Measurements from ENCODE around the gene TNK1.

The TNK1 gene

DNA sequence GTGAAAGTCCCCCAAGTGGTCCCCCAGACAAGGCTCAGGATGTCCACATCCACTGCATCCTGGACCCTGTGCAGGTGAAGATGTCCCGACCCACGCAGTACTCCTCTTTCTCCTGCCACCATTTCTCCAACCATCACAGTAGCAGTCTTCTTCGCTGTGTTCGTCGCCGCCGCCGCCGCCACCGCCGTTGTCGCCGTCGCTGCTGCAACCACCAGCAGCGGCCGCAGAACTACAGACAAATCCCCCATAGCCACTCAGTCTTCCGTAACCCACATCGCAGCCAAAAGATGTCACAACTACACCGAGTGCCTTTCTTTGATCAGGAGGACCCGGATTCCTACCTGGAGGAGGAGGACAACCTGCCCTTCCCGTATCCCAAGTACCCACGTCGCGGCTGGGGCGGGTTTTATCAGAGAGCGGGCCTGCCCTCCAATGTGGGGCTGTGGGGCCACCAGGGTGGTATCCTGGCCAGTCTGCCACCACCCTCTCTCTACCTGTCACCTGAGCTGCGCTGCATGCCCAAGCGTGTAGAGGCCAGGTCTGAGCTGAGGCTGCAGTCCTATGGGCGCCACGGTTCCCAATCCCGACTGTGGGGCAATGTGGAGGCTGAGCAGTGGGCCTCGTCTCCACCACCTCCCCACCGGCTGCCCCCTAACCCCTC is 45.4 kb downstream of the TNK1 start:
- TF ChIP-seq, protein P1, sequence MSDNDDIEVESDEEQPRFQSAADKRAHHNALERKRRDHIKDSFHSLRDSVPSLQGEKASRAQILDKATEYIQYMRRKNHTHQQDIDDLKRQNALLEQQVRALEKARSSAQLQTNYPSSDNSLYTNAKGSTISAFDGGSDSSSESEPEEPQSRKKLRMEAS (IDR thresholded peaks at IDR 0.05; ENCODE audit: low read depth, low read length) = no peak
- TF ChIP-seq, protein P2, sequence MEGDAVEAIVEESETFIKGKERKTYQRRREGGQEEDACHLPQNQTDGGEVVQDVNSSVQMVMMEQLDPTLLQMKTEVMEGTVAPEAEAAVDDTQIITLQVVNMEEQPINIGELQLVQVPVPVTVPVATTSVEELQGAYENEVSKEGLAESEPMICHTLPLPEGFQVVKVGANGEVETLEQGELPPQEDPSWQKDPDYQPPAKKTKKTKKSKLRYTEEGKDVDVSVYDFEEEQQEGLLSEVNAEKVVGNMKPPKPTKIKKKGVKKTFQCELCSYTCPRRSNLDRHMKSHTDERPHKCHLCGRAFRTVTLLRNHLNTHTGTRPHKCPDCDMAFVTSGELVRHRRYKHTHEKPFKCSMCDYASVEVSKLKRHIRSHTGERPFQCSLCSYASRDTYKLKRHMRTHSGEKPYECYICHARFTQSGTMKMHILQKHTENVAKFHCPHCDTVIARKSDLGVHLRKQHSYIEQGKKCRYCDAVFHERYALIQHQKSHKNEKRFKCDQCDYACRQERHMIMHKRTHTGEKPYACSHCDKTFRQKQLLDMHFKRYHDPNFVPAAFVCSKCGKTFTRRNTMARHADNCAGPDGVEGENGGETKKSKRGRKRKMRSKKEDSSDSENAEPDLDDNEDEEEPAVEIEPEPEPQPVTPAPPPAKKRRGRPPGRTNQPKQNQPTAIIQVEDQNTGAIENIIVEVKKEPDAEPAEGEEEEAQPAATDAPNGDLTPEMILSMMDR (IDR thresholded peaks at IDR 0.05; ENCODE audit: low read depth, low read length) = no peak
- no peak for TF ChIP-seq POLR2A (IDR thresholded peaks at IDR 0.05; ENCODE audit: extremely low read depth, insufficient read length)
- TF ChIP-seq MYC (IDR thresholded peaks at IDR 0.05; ENCODE audit: low read depth, low read length) = no peak
- H3K4me3 ChIP-seq (ENCODE audit: low read depth, low read length) = no peak overlapping the region
- DNase-seq (ENCODE audit: low read depth) = no peak

DNA sequence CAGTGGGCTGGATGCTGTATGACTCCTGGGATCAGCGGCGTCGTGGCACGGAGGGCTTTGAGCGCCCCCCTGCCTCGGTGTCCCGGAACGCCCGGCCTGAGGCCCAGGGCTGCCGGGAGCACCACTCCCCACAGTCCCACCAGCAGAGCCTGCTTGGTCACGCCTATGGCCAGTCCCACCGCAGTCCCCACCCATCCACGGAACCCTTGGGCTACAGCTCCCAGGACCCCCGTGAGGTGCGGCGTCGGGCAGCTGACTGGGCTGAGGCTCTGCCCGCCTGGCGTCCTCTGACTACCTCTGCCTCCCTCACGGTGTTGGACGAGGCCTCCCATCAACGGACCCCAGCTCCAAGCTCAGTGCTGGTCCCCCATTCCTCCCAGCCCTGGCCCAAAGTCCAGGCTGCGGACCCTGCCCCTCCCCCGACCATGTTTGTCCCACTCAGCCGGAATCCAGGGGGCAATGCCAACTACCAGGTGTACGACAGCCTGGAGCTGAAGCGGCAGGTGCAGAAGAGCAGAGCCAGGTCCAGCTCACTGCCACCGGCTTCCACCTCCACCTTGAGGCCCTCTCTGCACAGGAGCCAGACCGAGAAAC is 46.1 kb downstream of the TNK1 start:
- no peak for DNase-seq (ENCODE audit: low read depth)
- no peak for TF ChIP-seq MYC (IDR thresholded peaks at IDR 0.05; ENCODE audit: low read depth, low read length)
- TF ChIP-seq, protein P2 (IDR thresholded peaks at IDR 0.05; ENCODE audit: low read depth, low read length) = no peak
- TF ChIP-seq POLR2A (IDR thresholded peaks at IDR 0.05; ENCODE audit: extremely low read depth, insufficient read length) = no peak
- TF ChIP-seq, protein P1 (IDR thresholded peaks at IDR 0.05; ENCODE audit: low read depth, low read length) = no peak
- no peak overlapping the region for H3K4me3 ChIP-seq (ENCODE audit: low read depth, low read length)

DNA sequence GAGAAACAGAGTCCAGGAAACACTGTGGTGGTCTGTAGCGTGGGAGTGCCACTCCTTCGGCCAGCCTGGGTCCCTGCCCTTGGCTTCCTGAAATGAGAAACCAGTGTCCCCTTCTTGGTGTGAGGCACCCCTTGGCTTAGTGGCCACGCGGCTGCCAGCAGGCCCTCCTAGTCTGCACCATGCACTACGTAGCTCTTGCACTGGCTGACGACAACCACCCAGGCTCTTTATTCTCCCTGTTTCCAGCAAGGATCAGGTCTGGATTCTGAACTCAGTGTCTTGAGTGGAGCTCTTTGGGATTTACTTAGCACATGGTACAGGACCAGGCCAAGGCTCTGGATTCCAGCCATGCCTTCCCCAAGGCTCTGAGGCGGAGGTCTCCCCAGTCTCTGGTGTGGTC is 46.7 kb downstream of the TNK1 start:
- H3K4me3 ChIP-seq (ENCODE audit: low read depth, low read length) = no peak overlapping the region
- no peak for DNase-seq (ENCODE audit: low read depth)
- TF ChIP-seq MYC (IDR thresholded peaks at IDR 0.05; ENCODE audit: low read depth, low read length) (no peak), POLR2A (IDR thresholded peaks at IDR 0.05; ENCODE audit: extremely low read depth, insufficient read length) (no peak)
- TF ChIP-seq, protein P1 (IDR thresholded peaks at IDR 0.05; ENCODE audit: low read depth, low read length) = no peak
- TF ChIP-seq, protein P2 (IDR thresholded peaks at IDR 0.05; ENCODE audit: low read depth, low read length) = no peak

DNA sequence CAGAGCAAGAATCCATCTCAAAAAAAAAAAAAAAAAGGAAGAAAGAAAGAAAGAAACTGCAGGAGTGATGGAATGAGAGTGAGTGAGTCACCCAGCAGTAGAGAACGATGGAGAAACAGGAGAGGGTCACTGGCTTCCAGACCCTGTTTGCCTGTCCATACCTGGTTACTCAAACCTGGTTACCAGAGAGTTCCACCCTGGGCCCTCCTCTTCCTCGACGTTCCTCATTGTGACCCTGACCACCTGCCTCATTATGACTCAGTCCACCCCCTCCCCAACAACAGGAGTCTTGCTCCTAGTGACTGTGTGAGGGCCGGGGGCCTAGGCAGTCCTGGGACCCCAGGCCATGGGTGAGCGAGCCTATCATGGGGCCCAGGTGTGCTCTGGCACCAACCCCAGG is 47.7 kb downstream of the TNK1 start, which contains the start of gene SPEM3:
TSS of gene SPEM3 (plus strand) at position 301 of the 400 bp plus-strand sequence. CDS start at position 347, 46 bp downstream.
- no peak within 1 kb of the TSS for H3K4me3 ChIP-seq (ENCODE audit: low read depth, low read length)
- TF ChIP-seq POLR2A (IDR thresholded peaks at IDR 0.05; ENCODE audit: extremely low read depth, insufficient read length) = no peak
- TF ChIP-seq, protein P2 (IDR thresholded peaks at IDR 0.05; ENCODE audit: low read depth, low read length) = no peak
- no peak for TF ChIP-seq MYC (IDR thresholded peaks at IDR 0.05; ENCODE audit: low read depth, low read length)
- TF ChIP-seq, protein P1 (IDR thresholded peaks at IDR 0.05; ENCODE audit: low read depth, low read length) = no peak
- DNase-seq (ENCODE audit: low read depth) = no peak

DNA sequence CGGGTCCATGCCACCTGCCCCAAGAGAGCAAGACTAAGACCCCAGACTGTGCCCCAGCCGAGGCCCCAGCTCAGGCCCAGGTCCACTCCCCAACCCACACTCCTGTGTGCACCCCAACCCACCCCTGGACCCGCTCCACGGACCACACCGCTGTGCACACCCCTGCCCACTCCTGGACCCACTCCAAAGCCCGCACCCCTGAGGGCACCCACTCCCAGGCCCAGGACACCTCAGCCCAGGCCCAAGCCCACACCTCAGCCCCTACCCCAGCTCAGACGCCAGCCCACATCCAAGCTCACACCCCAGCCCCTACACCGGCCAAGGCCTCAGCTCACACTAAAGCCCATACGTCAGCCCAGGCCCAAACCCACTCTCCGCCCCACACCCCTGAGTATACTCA is 48.8 kb downstream of the TNK1 start:
- no peak for TF ChIP-seq MYC (IDR thresholded peaks at IDR 0.05; ENCODE audit: low read depth, low read length)
- no peak for TF ChIP-seq POLR2A (IDR thresholded peaks at IDR 0.05; ENCODE audit: extremely low read depth, insufficient read length)
- TF ChIP-seq, protein P2 (IDR thresholded peaks at IDR 0.05; ENCODE audit: low read depth, low read length) = no peak
- TF ChIP-seq, protein P1 (IDR thresholded peaks at IDR 0.05; ENCODE audit: low read depth, low read length) = no peak
- DNase-seq (ENCODE audit: low read depth) = no peak
- H3K4me3 ChIP-seq (ENCODE audit: low read depth, low read length) = no peak overlapping the region

All from NB4 (cell line).